GM12878 (cell line): ENCODE measurements around the gene LTBP2. TPM values are rescaled to one million over a fixed set of nuclear protein-coding genes. Genes with fewer than 3 reads are reported as not detected.

Experiments
- ATAC-seq: fragments of 200-7000 bp; cut with Tn5 transposase; 3 replicates; pipeline ENCODE4 v1.9.1; 2020; ENCODE audit warnings: mild to moderate bottlenecking, moderate library complexity
- BruUV-seq: library from RNA; stranded (reverse); fragments of 400-500 nt; replicated peaks from 2 replicates; lab custom pipeline; 2021; lab: Mats Ljungman, UMichigan
- CTCF ChIA-PET: fragments of 300-600 bp; sonication (Branson Sonifier 250); formaldehyde crosslinking; extraction: SDS; loops from one replicate; lab custom pipeline; 2021; ENCODE audit warnings: inconsistent platforms; lab: Yijun Ruan, JAX
- POLR2A ChIA-PET: fragments of 350-600 bp; formaldehyde crosslinking; extraction: SDS; loops from one replicate; lab custom pipeline; 2021; ENCODE audit warnings: inconsistent platforms; lab: Charles Lee
- RAD21 ChIA-PET: fragments of 300-600 bp; sonication (Branson Sonifier 250); formaldehyde crosslinking; loops from one replicate; lab custom pipeline; 2023; ENCODE audit warnings: antibody characterized with exemption; ENCODE audit not compliant: unreplicated experiment; lab: Charles Lee
- SMC1A ChIA-PET: fragments of 300-600 bp; sonication (Branson Sonifier 250); formaldehyde crosslinking; loops from one replicate; lab custom pipeline; 2023; ENCODE audit not compliant: unreplicated experiment, uncharacterized antibody; lab: Charles Lee
- DNase-seq: peaks from one replicate; pipeline ENCODE4 v3.0.0-alpha.2; 2011; ENCODE audit warnings: low read depth, low spot score
- FAIRE-seq: peaks from 3 replicates; lab custom pipeline; 2011; peaks lifted over from hg19 to GRCh38; lab: Jason Lieb, UNC
- H2AFZ ChIP-seq: 2 replicates; pipeline ENCODE4 v1.6.0; 2011; ENCODE audit warnings: low read depth, low read length, control low read depth; ENCODE audit not compliant: control insufficient read depth
- H3K27ac ChIP-seq: 2 replicates; pipeline ENCODE4 v1.5.1; 2011; ENCODE audit warnings: control low read depth; ENCODE audit not compliant: control insufficient read depth, insufficient read depth
- H3K27me3 ChIP-seq, 2 experiments: replicated peaks in 1 of 2; 2 replicates each; pipeline versions ENCODE4 v1.6.0 to v1.6.1; 2011; ENCODE audit warnings: low read length in 1 of 2; ENCODE audit not compliant: control insufficient read depth in 2 of 2, insufficient read depth in 2 of 2
- H3K36me3 ChIP-seq, 2 experiments: 2 replicates each; pipeline ENCODE4 v1.5.1; 2011; ENCODE audit warnings: low read length in 1 of 2; ENCODE audit not compliant: control insufficient read depth in 2 of 2, insufficient read depth in 2 of 2
- H3K4me1 ChIP-seq: 2 replicates; pipeline ENCODE4 v1.6.1; 2011; ENCODE audit warnings: mild to moderate bottlenecking, low read length, moderate library complexity, mixed read lengths; ENCODE audit not compliant: control insufficient read depth, insufficient read depth
- H3K4me2 ChIP-seq: 2 replicates; pipeline ENCODE4 v1.6.0; 2011; ENCODE audit warnings: control low read depth; ENCODE audit not compliant: control insufficient read depth, insufficient read depth
- H3K4me3 ChIP-seq: fragments of 200-600 bp; sonication (generic); 2 replicates; pipeline ENCODE4 v1.5.1; 2016
- H3K79me2 ChIP-seq: 2 replicates; pipeline ENCODE4 v1.6.0; 2011; ENCODE audit warnings: low read length; ENCODE audit not compliant: control insufficient read depth, insufficient read depth
- H3K9ac ChIP-seq: 2 replicates; pipeline ENCODE4 v1.8.0; 2011; ENCODE audit warnings: low read length, control low read depth, mixed read lengths; ENCODE audit not compliant: control insufficient read depth, insufficient read depth
- H3K9me3 ChIP-seq: replicated peaks from 3 replicates; pipeline ENCODE4 v1.5.1; 2011; ENCODE audit warnings: mild to moderate bottlenecking, low read length; ENCODE audit not compliant: control insufficient read depth, insufficient read depth
- H4K20me1 ChIP-seq: 2 replicates; pipeline ENCODE4 v1.6.0; 2011; ENCODE audit not compliant: control insufficient read depth, insufficient read depth
- SREBF1 ChIP-seq: IDR thresholded peaks from 2 replicates; pipeline ENCODE4 v1.6.1; 2012; ENCODE audit warnings: mild to moderate bottlenecking, low read length
- ZNF207 ChIP-seq: fragments of 450-650 bp; IDR thresholded peaks from 2 replicates; pipeline ENCODE4 v1.6.1; 2014; ENCODE audit warnings: antibody characterized with exemption, mild to moderate bottlenecking, borderline replicate concordance
- WGBS: methylation state at CpG from one replicate; pipeline ENCODE4 v1.1.6; 2016; ENCODE audit warnings: low lambda C conversion rate; ENCODE audit not compliant: insufficient replicate concordance, insufficient coverage; ENCODE audit errors: missing lambda C conversion rate; 5-methylcytosine and 5-hydroxymethylcytosine counted together
- in situ Hi-C: fragments of 300-500 bp; cut with MboI; formaldehyde crosslinking; loops from 9 replicates; pipeline ENCODE4 v1.14.3; 2018; ENCODE audit warnings: mixed read lengths
- intact Hi-C: fragments of 100-400 bp; cut with micrococcal nuclease; formaldehyde crosslinking; loops from one replicate; pipeline ENCODE4 v1.14.2; 2022; ENCODE audit not compliant: unreplicated experiment
- polyA plus RNA-seq, 11 experiments: library from polyadenylated mRNA; depleted of rRNA in 4 of 11; unstranded in 6 of 11; stranded (reverse) in 5 of 11; fragments of >200 nt; fragmentation: Nextera tagmentation in 4 of 11; fragmentation: Illumina TruSeq in 1 of 11; extraction: Ambion mirVana in 4 of 11; extraction: Trizol in 1 of 11; gene quantifications; 1 replicate in 1 of 11; 2 replicates in 10 of 11; pipeline versions ENCODE4 v1.2.1 to v1.2.3, GENCODE V29; 2011 to 2016; ENCODE audit warnings: inconsistent platforms in 2 of 11, missing spikeins in 2 of 11, low read depth in 1 of 11
- total RNA-seq, 4 experiments: library from RNA; depleted of rRNA in 3 of 4; stranded (reverse); fragments of >200 nt in 3 of 4; fragmentation: Illumina TruSeq in 1 of 4; extraction: Trizol in 1 of 4; gene quantifications; 2 replicates each; pipeline versions ENCODE4 v1.2.1 to v1.2.3, GENCODE V29; 2013 to 2021
- TF ChIP-seq, protein P1 (sequence below): IDR thresholded peaks from 2 replicates; pipeline ENCODE4 v1.6.1; 2012; ENCODE audit warnings: mild to moderate bottlenecking, low read depth, low read length

LTBP2 gene
- total and polyA plus RNA-seq, 10 of the 15 experiments (the other 5 are each of a cell fraction or from before 2014, with no cell fraction given), result 0.03 to 0.23 (median 0.06) TPM; not detected in 1

DNA sequence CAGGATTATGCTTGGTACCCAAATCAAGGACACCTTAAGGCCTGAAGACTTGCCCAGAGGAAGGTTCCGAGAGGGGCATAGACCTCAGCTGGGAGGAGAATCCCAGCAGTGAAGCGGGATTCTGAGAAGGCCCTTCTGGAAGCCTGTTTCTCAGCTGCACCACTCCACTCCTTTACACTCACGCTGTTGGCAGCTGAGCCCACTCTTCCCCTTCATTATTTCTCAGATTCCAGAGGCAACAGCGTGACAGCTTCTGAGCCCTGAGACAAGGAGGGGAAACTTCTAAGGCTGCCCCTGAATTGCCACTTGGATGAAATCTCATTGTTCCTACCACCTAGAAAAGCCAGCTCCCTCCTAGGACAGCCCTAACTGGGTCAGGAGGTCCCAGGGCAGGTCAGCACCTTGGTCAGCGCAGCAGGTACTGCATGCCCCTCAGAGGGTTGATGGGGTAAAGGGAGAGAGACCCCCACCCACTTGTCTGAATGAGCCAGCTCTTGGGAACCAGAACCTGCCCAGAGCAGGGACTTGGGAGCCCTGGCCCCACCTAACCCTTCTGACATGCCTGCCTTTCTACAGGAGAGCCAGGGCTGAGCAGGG, 64.6 kb downstream of the LTBP2 start:
- no peak for ATAC-seq
- no peaks in the 10 kb centered on the region for H4K20me1 ChIP-seq
- TF ChIP-seq SREBF1 (no peak), ZNF207 (no peak)
- TF ChIP-seq, protein P1, sequence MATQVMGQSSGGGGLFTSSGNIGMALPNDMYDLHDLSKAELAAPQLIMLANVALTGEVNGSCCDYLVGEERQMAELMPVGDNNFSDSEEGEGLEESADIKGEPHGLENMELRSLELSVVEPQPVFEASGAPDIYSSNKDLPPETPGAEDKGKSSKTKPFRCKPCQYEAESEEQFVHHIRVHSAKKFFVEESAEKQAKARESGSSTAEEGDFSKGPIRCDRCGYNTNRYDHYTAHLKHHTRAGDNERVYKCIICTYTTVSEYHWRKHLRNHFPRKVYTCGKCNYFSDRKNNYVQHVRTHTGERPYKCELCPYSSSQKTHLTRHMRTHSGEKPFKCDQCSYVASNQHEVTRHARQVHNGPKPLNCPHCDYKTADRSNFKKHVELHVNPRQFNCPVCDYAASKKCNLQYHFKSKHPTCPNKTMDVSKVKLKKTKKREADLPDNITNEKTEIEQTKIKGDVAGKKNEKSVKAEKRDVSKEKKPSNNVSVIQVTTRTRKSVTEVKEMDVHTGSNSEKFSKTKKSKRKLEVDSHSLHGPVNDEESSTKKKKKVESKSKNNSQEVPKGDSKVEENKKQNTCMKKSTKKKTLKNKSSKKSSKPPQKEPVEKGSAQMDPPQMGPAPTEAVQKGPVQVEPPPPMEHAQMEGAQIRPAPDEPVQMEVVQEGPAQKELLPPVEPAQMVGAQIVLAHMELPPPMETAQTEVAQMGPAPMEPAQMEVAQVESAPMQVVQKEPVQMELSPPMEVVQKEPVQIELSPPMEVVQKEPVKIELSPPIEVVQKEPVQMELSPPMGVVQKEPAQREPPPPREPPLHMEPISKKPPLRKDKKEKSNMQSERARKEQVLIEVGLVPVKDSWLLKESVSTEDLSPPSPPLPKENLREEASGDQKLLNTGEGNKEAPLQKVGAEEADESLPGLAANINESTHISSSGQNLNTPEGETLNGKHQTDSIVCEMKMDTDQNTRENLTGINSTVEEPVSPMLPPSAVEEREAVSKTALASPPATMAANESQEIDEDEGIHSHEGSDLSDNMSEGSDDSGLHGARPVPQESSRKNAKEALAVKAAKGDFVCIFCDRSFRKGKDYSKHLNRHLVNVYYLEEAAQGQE, result peak; percentile 70; the same call in 1 of the 2 replicates
- TF ChIP-seq, all 136 proteins: peak for 1
- peaks cover 0 to under 1% of the 10 kb centered on the region in 2 experiments; a peak in 1 of 4 replicates for H3K27me3 ChIP-seq
- no peaks in the 10 kb centered on the region for H3K9me3 ChIP-seq
- H3K79me2 ChIP-seq, result no peaks in the 10 kb centered on the region
- RAD21 ChIA-PET, result no interaction called here
- no peak overlapping the region for H3K4me3 ChIP-seq
- in situ Hi-C loops, result no loop called here
- no peak overlapping the region for H2AFZ ChIP-seq
- H3K36me3 ChIP-seq, result no peaks in the 10 kb centered on the region
- H3K4me2 ChIP-seq, result no peak overlapping the region
- no peak overlapping the region for H3K9ac ChIP-seq
- no peak overlapping the region for H3K27ac ChIP-seq
- intact Hi-C loops, result no loop called here
- POLR2A ChIA-PET, result no interaction called here
- SMC1A ChIA-PET, result no interaction called here
- FAIRE-seq, result no peak
- H3K4me1 ChIP-seq, result no peaks in the 10 kb centered on the region
- BruUV-seq, result no TSS peak
- CTCF ChIA-PET, result interaction anchor here (0.6 kb wide), 1 partner anchor 373 kb away, joined by 3 read pairs; no protein-coding TSS in a partner anchor
- DNase-seq, result no peak
- whole genome bisulfite sequencing, result 5% methylated on average over 5 of the region's 5 CpGs
